ENCODE data around the gene CREB3L2.

DNA sequence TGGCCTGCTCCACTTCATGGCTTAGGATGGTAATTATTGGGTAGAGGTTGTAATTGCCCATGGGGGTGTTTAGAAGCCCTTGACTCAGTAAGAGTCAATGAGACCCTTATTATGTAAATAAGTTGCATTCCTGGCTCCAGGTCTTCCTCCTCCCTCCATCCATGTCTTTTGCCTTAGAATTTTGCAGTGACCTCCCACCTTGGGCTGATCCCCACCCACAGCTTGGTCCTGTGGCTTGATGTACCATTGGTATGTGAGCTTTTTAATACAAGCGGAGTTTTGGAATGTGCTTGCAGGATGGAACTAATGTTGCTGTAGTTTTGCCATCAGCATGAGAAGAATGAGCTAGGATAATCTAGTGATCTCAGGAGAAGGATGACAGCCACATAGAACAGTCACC is 81.9 kb downstream of the CREB3L2 start:
- no peak for TF ChIP-seq EZH2 (IDR thresholded peaks at IDR 0.05; ENCODE audit: low read depth)
- TF ChIP-seq, protein P1, sequence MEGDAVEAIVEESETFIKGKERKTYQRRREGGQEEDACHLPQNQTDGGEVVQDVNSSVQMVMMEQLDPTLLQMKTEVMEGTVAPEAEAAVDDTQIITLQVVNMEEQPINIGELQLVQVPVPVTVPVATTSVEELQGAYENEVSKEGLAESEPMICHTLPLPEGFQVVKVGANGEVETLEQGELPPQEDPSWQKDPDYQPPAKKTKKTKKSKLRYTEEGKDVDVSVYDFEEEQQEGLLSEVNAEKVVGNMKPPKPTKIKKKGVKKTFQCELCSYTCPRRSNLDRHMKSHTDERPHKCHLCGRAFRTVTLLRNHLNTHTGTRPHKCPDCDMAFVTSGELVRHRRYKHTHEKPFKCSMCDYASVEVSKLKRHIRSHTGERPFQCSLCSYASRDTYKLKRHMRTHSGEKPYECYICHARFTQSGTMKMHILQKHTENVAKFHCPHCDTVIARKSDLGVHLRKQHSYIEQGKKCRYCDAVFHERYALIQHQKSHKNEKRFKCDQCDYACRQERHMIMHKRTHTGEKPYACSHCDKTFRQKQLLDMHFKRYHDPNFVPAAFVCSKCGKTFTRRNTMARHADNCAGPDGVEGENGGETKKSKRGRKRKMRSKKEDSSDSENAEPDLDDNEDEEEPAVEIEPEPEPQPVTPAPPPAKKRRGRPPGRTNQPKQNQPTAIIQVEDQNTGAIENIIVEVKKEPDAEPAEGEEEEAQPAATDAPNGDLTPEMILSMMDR (conservative IDR thresholded peaks at IDR 0.05): no peak

All from PC-9 (cell line).